Left lung (tissue), 10 donors: ENCODE results near the gene SPATA3. TPM values are rescaled to one million over a fixed set of nuclear protein-coding genes. Genes with fewer than 3 reads are reported as not detected.

Experiments used
- ATAC-seq: fragments of 200-7000 bp; cut with Tn5 transposase; one replicate; pipeline ENCODE4 v1.9.1; 2020; ENCODE audit warnings: moderate library complexity
- DNase-seq, 4 donors: peaks; one replicate each; pipeline ENCODE4 v3.0.0-alpha.2; 2013 to 2020
- H3K27ac ChIP-seq, 2 donors: fragments of 200-600 bp; sonication (generic) in 1 of 2; one replicate each; pipeline versions ENCODE4 v1.5.0 to v1.8.0; 2020 to 2021
- H3K27me3 ChIP-seq, 2 donors: fragments of 200-600 bp; sonication (generic) in 1 of 2; one replicate each; pipeline versions ENCODE4 v1.5.0 to v1.8.0; 2020 to 2021
- H3K36me3 ChIP-seq, 2 donors: fragments of 200-600 bp; sonication (generic) in 1 of 2; one replicate each; pipeline versions ENCODE4 v1.5.0 to v1.8.0; 2020 to 2021
- H3K4me1 ChIP-seq, 2 donors: fragments of 200-600 bp; one replicate each; pipeline ENCODE4 v1.8.0; 2021
- H3K4me3 ChIP-seq, 2 donors: fragments of 200-600 bp; sonication (generic) in 1 of 2; one replicate each; pipeline versions ENCODE4 v1.5.0 to v1.8.0; 2020 to 2021; ENCODE audit warnings: mild to moderate bottlenecking in 1 of 2
- H3K9me3 ChIP-seq, 2 donors: fragments of 200-600 bp; sonication (generic) in 1 of 2; one replicate each; pipeline versions ENCODE4 v1.5.0 to v1.8.0; 2020 to 2021
- intact Hi-C, 2 donors: fragments of 100-400 bp; cut with DNase I; formaldehyde crosslinking; loops; one replicate each; pipeline versions ENCODE4 v1.11.2 to v1.14.2; 2022
- polyA plus RNA-seq, 6 donors: library from polyadenylated mRNA; unstranded; fragments of 120-200 nt; gene quantifications; one replicate each; pipeline ENCODE4 v1.2.1, GENCODE V29; 2013; ENCODE audit not compliant: insufficient read length in 6 of 6
- total RNA-seq, 2 donors: library from RNA; stranded (reverse); fragmentation: NEBNext Ultra II Directional; extraction: Animal tissue kit (Norgen Biotek cat#: 25700); gene quantifications; one replicate each; pipeline ENCODE4 v1.2.1, GENCODE V29; 2021
- TF ChIP-seq, protein P1 (sequence below), 2 donors: fragments of 200-600 bp; sonication (generic) in 1 of 2; IDR thresholded peaks; one replicate each; pipeline versions ENCODE4 v1.5.0 to v1.8.0; 2021; ENCODE audit warnings: antibody characterized with exemption in 2 of 2
- donor health status: DM: no; HTN: yes; CAD: no.
- donor health status: DM: no; HTN: no; CAD: no.

Gene SPATA3
- total and polyA plus RNA-seq, 8 donors: 0.16 TPM; not detected in 7

DNA sequence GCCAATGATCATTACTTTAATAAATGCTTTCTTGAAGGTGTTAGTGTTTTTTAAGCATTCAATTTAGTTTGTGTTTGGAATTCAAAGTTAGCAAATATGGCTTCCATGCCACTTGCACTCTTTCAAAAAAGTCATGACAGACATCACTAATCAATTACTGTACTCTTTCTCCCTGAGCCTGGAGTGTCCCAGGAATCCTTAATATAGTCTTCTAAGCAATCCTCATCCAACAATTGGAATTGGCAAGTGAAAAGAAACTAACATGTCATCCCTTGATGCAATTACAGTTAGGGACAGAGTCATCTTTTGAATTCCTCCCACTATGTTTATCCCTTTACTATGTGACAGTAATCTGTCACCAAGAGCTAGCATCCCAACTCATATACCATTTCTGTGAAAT, 41.2 kb upstream of the SPATA3 start:
- DNase-seq: no peak
- intact Hi-C loops: no loop called here
- no peak overlapping the region for H3K27ac ChIP-seq
- no peaks in the 10 kb centered on the region for H3K36me3 ChIP-seq
- no peak overlapping the region for H3K4me3 ChIP-seq
- TF ChIP-seq, protein P1, sequence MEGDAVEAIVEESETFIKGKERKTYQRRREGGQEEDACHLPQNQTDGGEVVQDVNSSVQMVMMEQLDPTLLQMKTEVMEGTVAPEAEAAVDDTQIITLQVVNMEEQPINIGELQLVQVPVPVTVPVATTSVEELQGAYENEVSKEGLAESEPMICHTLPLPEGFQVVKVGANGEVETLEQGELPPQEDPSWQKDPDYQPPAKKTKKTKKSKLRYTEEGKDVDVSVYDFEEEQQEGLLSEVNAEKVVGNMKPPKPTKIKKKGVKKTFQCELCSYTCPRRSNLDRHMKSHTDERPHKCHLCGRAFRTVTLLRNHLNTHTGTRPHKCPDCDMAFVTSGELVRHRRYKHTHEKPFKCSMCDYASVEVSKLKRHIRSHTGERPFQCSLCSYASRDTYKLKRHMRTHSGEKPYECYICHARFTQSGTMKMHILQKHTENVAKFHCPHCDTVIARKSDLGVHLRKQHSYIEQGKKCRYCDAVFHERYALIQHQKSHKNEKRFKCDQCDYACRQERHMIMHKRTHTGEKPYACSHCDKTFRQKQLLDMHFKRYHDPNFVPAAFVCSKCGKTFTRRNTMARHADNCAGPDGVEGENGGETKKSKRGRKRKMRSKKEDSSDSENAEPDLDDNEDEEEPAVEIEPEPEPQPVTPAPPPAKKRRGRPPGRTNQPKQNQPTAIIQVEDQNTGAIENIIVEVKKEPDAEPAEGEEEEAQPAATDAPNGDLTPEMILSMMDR (IDR thresholded peaks at IDR 0.05): no peak
- H3K9me3 ChIP-seq: no peaks in the 10 kb centered on the region
- peaks cover 0 to 45% of the 10 kb centered on the region in 2 donors for H3K27me3 ChIP-seq
- peaks cover 0 to 9% of the 10 kb centered on the region in 2 donors for H3K4me1 ChIP-seq
- no peak for ATAC-seq

DNA sequence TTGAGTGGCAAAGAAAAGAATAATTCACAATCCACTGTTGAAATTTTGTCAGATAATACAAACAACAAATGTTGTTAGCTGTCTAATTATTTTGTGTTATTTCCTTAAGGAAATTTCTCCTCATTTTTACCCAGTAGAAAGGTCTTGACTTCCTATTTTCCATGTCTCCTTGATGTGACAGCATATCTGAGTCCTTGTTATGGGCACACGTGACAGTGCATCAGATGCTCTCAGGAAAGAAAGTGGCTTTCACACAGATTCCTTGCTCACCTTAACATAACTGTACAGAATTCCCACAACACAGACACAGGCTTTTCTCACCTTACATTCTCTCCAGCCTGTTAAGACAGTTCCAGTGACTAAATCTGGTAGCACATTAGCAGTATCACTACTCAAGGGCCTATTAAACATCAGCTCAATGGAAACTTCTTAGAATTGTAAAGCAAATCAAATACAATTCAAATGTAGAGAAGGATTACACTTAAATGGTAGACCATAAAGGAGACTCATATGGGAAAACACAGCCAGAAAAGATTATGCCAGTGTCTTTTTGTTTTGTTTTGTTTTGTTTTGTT, 40.7 kb upstream of the SPATA3 start:
- peaks cover 0 to 45% of the 10 kb centered on the region in 2 donors for H3K27me3 ChIP-seq
- H3K4me1 ChIP-seq: peaks cover 0 to 9% of the 10 kb centered on the region in 2 donors
- ATAC-seq (no peak), DNase-seq (no peak)
- H3K9me3 ChIP-seq: no peaks in the 10 kb centered on the region
- intact Hi-C loops: no loop called here
- no peaks in the 10 kb centered on the region for H3K36me3 ChIP-seq
- no peak overlapping the region for H3K27ac ChIP-seq
- no peak overlapping the region for H3K4me3 ChIP-seq
- TF ChIP-seq, protein P1 (IDR thresholded peaks at IDR 0.05): no peak

DNA sequence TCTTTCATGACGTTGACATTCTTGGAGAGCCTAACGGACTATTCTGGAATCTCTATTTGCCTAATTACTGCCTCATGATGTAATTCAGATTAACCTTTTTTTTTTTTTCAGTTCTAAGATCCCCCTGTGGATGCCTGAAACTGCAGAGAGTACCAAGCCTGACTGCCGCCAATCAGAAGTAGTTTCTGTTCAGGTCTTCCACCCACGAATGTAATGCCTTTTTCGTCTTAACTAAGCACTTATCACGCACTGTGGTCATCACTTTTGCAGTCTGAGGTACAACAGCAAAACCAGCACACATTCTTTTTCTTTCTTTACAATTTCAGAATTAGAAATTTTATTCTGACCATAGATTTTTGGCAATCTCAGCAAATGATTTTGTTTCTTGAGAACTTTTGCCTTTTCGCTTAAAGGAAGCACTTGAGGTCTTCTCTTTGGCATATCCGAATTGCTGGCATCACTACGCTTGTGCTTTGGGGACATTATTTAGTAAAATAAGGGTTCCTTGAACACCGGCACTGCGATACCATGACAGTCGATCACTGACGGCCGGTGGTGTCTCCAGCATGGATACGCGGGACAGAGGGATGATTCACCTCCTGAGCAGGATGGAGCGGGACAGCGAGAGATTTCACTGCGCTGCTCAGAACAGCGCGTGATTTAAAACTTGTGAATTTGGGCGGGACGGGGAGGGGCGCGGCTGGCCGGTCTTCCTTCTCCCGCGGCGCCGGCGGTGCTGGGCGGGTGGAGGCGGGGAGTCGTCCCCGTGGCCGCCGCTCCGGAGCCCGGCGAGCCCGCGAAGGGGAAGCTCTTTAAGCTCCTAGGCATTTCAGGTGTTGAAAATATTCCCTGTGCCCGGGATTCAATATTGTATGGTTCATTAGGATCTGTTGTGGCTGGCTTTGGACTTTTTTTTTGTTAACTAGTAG, 38.8 kb upstream of the SPATA3 start:
- peak overlapping the region; percentile 5 to 21 for H3K4me3 ChIP-seq
- ATAC-seq (peak; percentile 92), DNase-seq (peak; percentile 23 to 87 (median 56))
- intact Hi-C loops: no loop called here
- TF ChIP-seq, protein P1 (IDR thresholded peaks at IDR 0.05): no peak
- no peak overlapping the region for H3K27ac ChIP-seq
- H3K4me1 ChIP-seq: peaks cover 0 to 9% of the 10 kb centered on the region in 2 donors
- H3K9me3 ChIP-seq: no peaks in the 10 kb centered on the region
- no peaks in the 10 kb centered on the region for H3K36me3 ChIP-seq
- H3K27me3 ChIP-seq: peaks cover 0 to 45% of the 10 kb centered on the region in 2 donors

DNA sequence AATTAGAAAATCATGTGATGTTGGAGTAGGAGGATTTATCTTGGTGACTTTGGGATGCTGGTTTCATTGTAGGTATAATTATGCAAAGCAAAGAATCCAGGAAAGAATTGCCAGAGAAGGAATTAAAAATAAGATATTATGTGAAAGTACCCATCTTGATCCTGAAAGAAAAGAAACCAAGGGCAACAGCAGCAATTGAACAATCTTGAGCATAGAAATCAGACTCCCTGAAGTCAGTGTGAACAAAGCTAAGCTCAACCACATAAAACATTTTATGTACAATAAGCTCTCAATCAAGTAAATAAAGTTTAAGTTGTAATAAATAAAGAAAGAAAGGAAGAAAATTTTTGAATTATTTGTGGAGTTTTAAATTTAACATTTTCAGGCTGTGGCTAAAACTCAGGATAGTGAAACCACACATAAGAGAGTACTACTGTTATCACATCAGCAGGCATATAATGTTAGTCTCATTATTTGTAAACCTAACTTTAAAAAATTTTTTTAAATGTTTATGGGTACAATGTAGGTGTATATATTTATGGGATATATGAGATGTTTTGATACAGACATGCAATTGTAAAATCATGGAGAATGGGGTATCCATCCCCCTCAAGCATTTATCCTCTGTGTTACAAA, 38.0 kb upstream of the SPATA3 start:
- no peak for ATAC-seq
- Histone ChIP-seq H3K36me3 (no peaks in the 10 kb centered on the region), H3K4me1 (peaks cover 0 to 9% of the 10 kb centered on the region in 2 donors), H3K9me3 (no peaks in the 10 kb centered on the region), H3K27ac (no peak overlapping the region), H3K27me3 (peaks cover 0 to 45% of the 10 kb centered on the region in 2 donors), H3K4me3 (peak overlapping the region; percentile 5 to 21)
- intact Hi-C loops: no loop called here
- TF ChIP-seq, protein P1 (IDR thresholded peaks at IDR 0.05): no peak
- DNase-seq: no peak
